K562 (cell line): ENCODE results near the gene SLC4A11. TPM values are rescaled to one million over a fixed set of nuclear protein-coding genes. Genes with fewer than 3 reads are reported as not detected.

Source experiments
- ATAC-seq: fragments of 200-7000 bp; cut with Tn5 transposase; 3 replicates; pipeline ENCODE4 v1.9.1; 2020; ENCODE audit warnings: moderate library complexity
- BruUV-seq: library from RNA; stranded (reverse); fragments of 400-500 nt; replicated peaks from 2 replicates; lab custom pipeline; 2021; lab: Mats Ljungman, UMichigan
- CTCF ChIA-PET: fragments of 300-600 bp; formaldehyde crosslinking; extraction: SDS; loops from one replicate; lab custom pipeline; 2021; ENCODE audit warnings: low intra/inter-chr PET ratio; lab: Yijun Ruan, JAX
- POLR2A ChIA-PET: fragments of 300-600, 350-650 bp; sonication (Branson Sonifier 250); formaldehyde crosslinking; extraction: SDS; loops from one replicate; lab custom pipeline; 2021; ENCODE audit warnings: antibody characterized with exemption, inconsistent platforms; lab: Yijun Ruan, JAX
- DNase-seq, 4 experiments: peaks; one replicate each; pipeline versions ENCODE4 v3.0.0 to v3.0.0-alpha.2; 2011 to 2018; ENCODE audit warnings: low spot score in 3 of 4, mixed read lengths in 3 of 4; ENCODE audit errors: extremely low read depth in 1 of 4
- FAIRE-seq: peaks from 2 replicates; lab custom pipeline; 2011; peaks lifted over from hg19 to GRCh38; lab: Jason Lieb, UNC
- H2AFZ ChIP-seq: 2 replicates; pipeline ENCODE4 v1.6.0; 2011; ENCODE audit warnings: low read depth, low read length, control low read depth, inconsistent platforms
- H3K27ac ChIP-seq: fragments of 200-600 bp; 3 replicates; pipeline ENCODE4 v1.8.0; 2011; ENCODE audit warnings: low read depth, mild to moderate bottlenecking, control low read depth, inconsistent platforms, low read length, moderate library complexity, mixed read lengths; ENCODE audit errors: extremely low read depth
- H3K27me3 ChIP-seq, 2 experiments: fragments of 300-600 bp in 1 of 2; 2 replicates in 1 of 2; 3 replicates in 1 of 2; pipeline versions ENCODE4 v1.6.0 to v1.8.0; 2011; ENCODE audit warnings: inconsistent platforms in 2 of 2, low read length in 2 of 2, mild to moderate bottlenecking in 1 of 2, mixed read lengths in 1 of 2, moderate library complexity in 1 of 2; ENCODE audit not compliant: control insufficient read depth in 2 of 2, insufficient read depth in 2 of 2
- H3K36me3 ChIP-seq: fragments of 300-600 bp; 3 replicates; pipeline ENCODE4 v1.8.0; 2011; ENCODE audit warnings: mild to moderate bottlenecking, low read length, inconsistent platforms; ENCODE audit not compliant: control insufficient read depth, insufficient read depth
- H3K4me1 ChIP-seq, 2 experiments: fragments of 200-600 bp in 1 of 2; replicated peaks in 1 of 2; 2 replicates in 1 of 2; 3 replicates in 1 of 2; pipeline versions ENCODE4 v1.5.1 to v1.8.0; 2011; ENCODE audit warnings: inconsistent platforms in 2 of 2, low read length in 2 of 2, mild to moderate bottlenecking in 1 of 2, mixed read lengths in 1 of 2, moderate library complexity in 1 of 2; ENCODE audit not compliant: control insufficient read depth in 2 of 2, insufficient read depth in 2 of 2
- H3K4me2 ChIP-seq: 2 replicates; pipeline ENCODE4 v1.6.1; 2011; ENCODE audit warnings: low read length, control low read depth, inconsistent platforms, mixed read lengths; ENCODE audit not compliant: insufficient read depth
- H3K4me3 ChIP-seq: fragments of 200-600 bp; sonication (generic), shearing (Covaris generic); 2 replicates; pipeline ENCODE4 v1.5.1; 2016; ENCODE audit warnings: control low read depth, inconsistent platforms
- H3K79me2 ChIP-seq: fragments of 200-600 bp; 3 replicates; pipeline ENCODE4 v1.8.0; 2011; ENCODE audit warnings: low read length, inconsistent platforms; ENCODE audit not compliant: control insufficient read depth, insufficient read depth
- H3K9ac ChIP-seq, 2 experiments: 2 replicates each; pipeline versions ENCODE4 v1.6.0 to v1.6.1; 2011; ENCODE audit warnings: low read depth in 2 of 2, low read length in 2 of 2, control low read depth in 1 of 2, inconsistent platforms in 1 of 2, mild to moderate bottlenecking in 1 of 2, mixed read lengths in 1 of 2; ENCODE audit not compliant: insufficient read depth in 1 of 2
- H3K9me1 ChIP-seq: one replicate; pipeline ENCODE4 v1.6.0; 2011; ENCODE audit warnings: inconsistent platforms, mild to moderate bottlenecking, low read length, moderate library complexity; ENCODE audit not compliant: control insufficient read depth, insufficient read depth
- H3K9me3 ChIP-seq: replicated peaks from 2 replicates; pipeline ENCODE4 v1.5.1; 2011; ENCODE audit warnings: low read depth, low read length, inconsistent platforms; ENCODE audit not compliant: control insufficient read depth, insufficient read depth
- H4K20me1 ChIP-seq: replicated peaks from 2 replicates; pipeline ENCODE4 v1.6.1; 2011; ENCODE audit warnings: low read length, inconsistent platforms, mixed read lengths; ENCODE audit not compliant: control insufficient read depth, insufficient read depth
- CBFA2T3 ChIP-seq: fragments of 450-650 bp; IDR thresholded peaks from 2 replicates; pipeline ENCODE4 v1.6.1; 2017
- CEBPG ChIP-seq, 3 experiments: fragments of 200-800 bp in 1 of 3; sonication (Bioruptor generic) in 1 of 3; sonication (generic) in 1 of 3; formaldehyde crosslinking in 1 of 3; IDR thresholded peaks in 2 of 3; conservative IDR thresholded peaks in 1 of 3; 2 replicates each; pipeline versions ENCODE4 v1.6.1 to v1.8.0; 2016 to 2022; ENCODE audit warnings: missing compliant biosample characterization in 2 of 3, missing genetic modification characterization in 2 of 3, mild to moderate bottlenecking in 1 of 3, missing genetic modification reagents in 1 of 3
- ETS2 ChIP-seq: IDR thresholded peaks from 2 replicates; pipeline ENCODE4 v1.6.1; 2016; ENCODE audit warnings: borderline replicate concordance, missing genetic modification characterization, mild to moderate bottlenecking, moderate library complexity, missing compliant biosample characterization; ENCODE audit not compliant: poor library complexity, severe bottlenecking
- MBD2 ChIP-seq: sonication (generic); IDR thresholded peaks from 2 replicates; pipeline ENCODE4 v1.6.1; 2016; ENCODE audit warnings: low read depth, borderline replicate concordance
- PTRF ChIP-seq: fragments of 450-650 bp; IDR thresholded peaks from 2 replicates; pipeline ENCODE4 v1.6.1; 2016; ENCODE audit warnings: mild to moderate bottlenecking, missing genetic modification characterization, missing compliant biosample characterization
- RBM22 ChIP-seq: fragments of 200-400 bp; formaldehyde crosslinking; IDR thresholded peaks from 2 replicates; pipeline ENCODE4 v1.6.1; 2018; ENCODE audit warnings: low read length, low read depth; ENCODE audit not compliant: poor library complexity, severe bottlenecking
- RFX7 ChIP-seq: fragments of 250-450 bp; sonication (Bioruptor Pico); IDR thresholded peaks from 2 replicates; pipeline ENCODE4 v1.5.1; 2021; ENCODE audit warnings: mild to moderate bottlenecking
- WGBS: fragments of 100-300 bp; shearing (Covaris generic); methylation state at CpG from one replicate; pipeline ENCODE4 v1.1.6; 2016; ENCODE audit warnings: low coverage, mixed read lengths; ENCODE audit not compliant: insufficient coverage; ENCODE audit errors: missing lambda C conversion rate; 5-methylcytosine and 5-hydroxymethylcytosine counted together
- in situ Hi-C: fragments of 300-500 bp; cut with MboI; formaldehyde crosslinking; loops from 4 replicates; pipeline ENCODE4 v1.15.0; 2018; ENCODE audit warnings: inconsistent platforms, mixed read lengths
- intact Hi-C: fragments of 100-400 bp; cut with micrococcal nuclease; formaldehyde crosslinking; loops from 2 replicates; pipeline ENCODE4 v1.14.2; 2022
- polyA plus RNA-seq, 8 experiments: library from polyadenylated mRNA; depleted of rRNA in 4 of 8; stranded (reverse) in 5 of 8; unstranded in 3 of 8; fragments of >200 nt; fragmentation: Nextera tagmentation in 2 of 8; fragmentation: Illumina TruSeq in 1 of 8; extraction: Ambion mirVana in 2 of 8; extraction: Trizol in 1 of 8; gene quantifications; 2 replicates each; pipeline versions ENCODE4 v1.2.1 to v1.2.3, GENCODE V29; 2011 to 2014; ENCODE audit warnings: inconsistent platforms in 1 of 8, missing spikeins in 1 of 8
- total RNA-seq, 7 experiments: library from RNA; depleted of rRNA in 6 of 7; stranded (reverse); fragments of >200 nt in 6 of 7; fragmentation: Illumina TruSeq in 2 of 7; extraction: Trizol in 2 of 7; gene quantifications; 2 replicates each; pipeline versions ENCODE4 v1.2.1 to v1.2.3, GENCODE V29; 2011 to 2021; ENCODE audit warnings: low replicate concordance in 1 of 7
- TF ChIP-seq, protein P1 (sequence below): fragments of 250-450 bp; sonication (Bioruptor Pico); IDR thresholded peaks from 2 replicates; pipeline ENCODE4 v1.5.0; 2021
- TF ChIP-seq, protein P2 (sequence below): fragments of 450-650 bp; IDR thresholded peaks from 2 replicates; pipeline ENCODE4 v1.6.1; 2016; ENCODE audit warnings: borderline replicate concordance
- TF ChIP-seq, protein P3 (sequence below): fragments of 200-800 bp; sonication (Bioruptor generic); IDR thresholded peaks from 2 replicates; pipeline ENCODE4 v1.6.1; 2017; ENCODE audit warnings: missing genetic modification characterization, missing compliant biosample characterization

The SLC4A11 gene
- total and polyA plus RNA-seq, 9 of the 15 experiments (the other 6 are each of a cell fraction or from before 2014, with no cell fraction given), result 0.10 to 2.0 (median 0.20) TPM

DNA sequence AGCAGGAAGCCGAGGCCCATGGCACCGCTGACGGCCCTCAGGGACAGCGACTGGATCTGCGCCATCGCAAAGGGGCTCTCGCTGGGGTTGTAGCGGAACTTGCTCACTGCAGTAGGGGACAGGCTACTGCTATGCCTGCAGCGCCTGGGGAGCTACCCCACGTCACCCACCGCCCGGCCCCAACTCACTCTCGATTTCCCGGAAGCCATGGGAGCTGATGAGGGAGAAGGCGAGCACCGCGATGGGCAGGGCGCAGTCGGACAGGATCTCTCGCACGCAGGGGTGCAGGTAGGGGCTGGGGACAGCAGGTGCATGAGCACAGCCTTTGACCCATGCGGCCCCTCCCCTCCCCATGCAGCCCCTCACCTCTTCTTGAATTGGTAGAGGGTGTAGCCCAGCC, 9.8 kb downstream of the SLC4A11 start:
- Histone ChIP-seq H3K27ac (no peak overlapping the region), H3K79me2 (no peaks in the 10 kb centered on the region), H3K4me3 (no peak overlapping the region), H3K9ac (no peak overlapping the region), H4K20me1 (no peaks in the 10 kb centered on the region), H3K4me2 (no peak overlapping the region), H2AFZ (no peak overlapping the region), H3K4me1 (peaks cover 0 to 29% of the 10 kb centered on the region in 2 experiments; a peak in 2 of 5 replicates), H3K36me3 (no peaks in the 10 kb centered on the region), H3K27me3 (no peaks in the 10 kb centered on the region)
- no TSS peak for BruUV-seq
- ChIA-PET POLR2A (no interaction called here), CTCF (no interaction called here)
- FAIRE-seq (no peak), ATAC-seq (no peak), DNase-seq (no peak)
- 60% methylated on average over 13 of the region's 22 CpGs for WGBS
- intact Hi-C loops, result no loop called here
- in situ Hi-C loops, result no loop called here
- TF ChIP-seq PTRF (tag), result no peak
- TF ChIP-seq RBM22, result no peak
- TF ChIP-seq, protein P1, sequence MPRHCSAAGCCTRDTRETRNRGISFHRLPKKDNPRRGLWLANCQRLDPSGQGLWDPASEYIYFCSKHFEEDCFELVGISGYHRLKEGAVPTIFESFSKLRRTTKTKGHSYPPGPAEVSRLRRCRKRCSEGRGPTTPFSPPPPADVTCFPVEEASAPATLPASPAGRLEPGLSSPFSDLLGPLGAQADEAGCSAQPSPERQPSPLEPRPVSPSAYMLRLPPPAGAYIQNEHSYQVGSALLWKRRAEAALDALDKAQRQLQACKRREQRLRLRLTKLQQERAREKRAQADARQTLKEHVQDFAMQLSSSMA (CRISPR knock-in tag), result no peak
- TF ChIP-seq RFX7 (CRISPR knock-in tag), result no peak
- no peak for TF ChIP-seq ETS2 (tag)
- no peak for TF ChIP-seq MBD2
- TF ChIP-seq, protein P2, sequence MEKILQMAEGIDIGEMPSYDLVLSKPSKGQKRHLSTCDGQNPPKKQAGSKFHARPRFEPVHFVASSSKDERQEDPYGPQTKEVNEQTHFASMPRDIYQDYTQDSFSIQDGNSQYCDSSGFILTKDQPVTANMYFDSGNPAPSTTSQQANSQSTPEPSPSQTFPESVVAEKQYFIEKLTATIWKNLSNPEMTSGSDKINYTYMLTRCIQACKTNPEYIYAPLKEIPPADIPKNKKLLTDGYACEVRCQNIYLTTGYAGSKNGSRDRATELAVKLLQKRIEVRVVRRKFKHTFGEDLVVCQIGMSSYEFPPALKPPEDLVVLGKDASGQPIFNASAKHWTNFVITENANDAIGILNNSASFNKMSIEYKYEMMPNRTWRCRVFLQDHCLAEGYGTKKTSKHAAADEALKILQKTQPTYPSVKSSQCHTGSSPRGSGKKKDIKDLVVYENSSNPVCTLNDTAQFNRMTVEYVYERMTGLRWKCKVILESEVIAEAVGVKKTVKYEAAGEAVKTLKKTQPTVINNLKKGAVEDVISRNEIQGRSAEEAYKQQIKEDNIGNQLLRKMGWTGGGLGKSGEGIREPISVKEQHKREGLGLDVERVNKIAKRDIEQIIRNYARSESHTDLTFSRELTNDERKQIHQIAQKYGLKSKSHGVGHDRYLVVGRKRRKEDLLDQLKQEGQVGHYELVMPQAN, result no peak
- TF ChIP-seq, protein P3, sequence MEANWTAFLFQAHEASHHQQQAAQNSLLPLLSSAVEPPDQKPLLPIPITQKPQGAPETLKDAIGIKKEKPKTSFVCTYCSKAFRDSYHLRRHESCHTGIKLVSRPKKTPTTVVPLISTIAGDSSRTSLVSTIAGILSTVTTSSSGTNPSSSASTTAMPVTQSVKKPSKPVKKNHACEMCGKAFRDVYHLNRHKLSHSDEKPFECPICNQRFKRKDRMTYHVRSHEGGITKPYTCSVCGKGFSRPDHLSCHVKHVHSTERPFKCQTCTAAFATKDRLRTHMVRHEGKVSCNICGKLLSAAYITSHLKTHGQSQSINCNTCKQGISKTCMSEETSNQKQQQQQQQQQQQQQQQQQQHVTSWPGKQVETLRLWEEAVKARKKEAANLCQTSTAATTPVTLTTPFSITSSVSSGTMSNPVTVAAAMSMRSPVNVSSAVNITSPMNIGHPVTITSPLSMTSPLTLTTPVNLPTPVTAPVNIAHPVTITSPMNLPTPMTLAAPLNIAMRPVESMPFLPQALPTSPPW (CRISPR knock-in tag), result no peak
- no peak for TF ChIP-seq CEBPG (CRISPR knock-in tag; IDR thresholded peaks at IDR 0.05)
- no peak for TF ChIP-seq CEBPG (tag; conservative IDR thresholded peaks at IDR 0.05 in 1 of 2, IDR thresholded peaks at IDR 0.05 in 1 of 2)
- no peak for TF ChIP-seq CBFA2T3
- TF ChIP-seq, all 486 proteins: peak for 0
- H3K9me3 ChIP-seq, result no peaks in the 10 kb centered on the region
- no peaks in the 10 kb centered on the region for H3K9me1 ChIP-seq
